ENCODE measurements around the gene KATNAL2.
"Not testable (repeated sequence)": the region's sequence is repeated elsewhere in the genome, so short reads cannot be mapped to it uniquely, and the experiment has no call there.

KATNAL2 gene

DNA sequence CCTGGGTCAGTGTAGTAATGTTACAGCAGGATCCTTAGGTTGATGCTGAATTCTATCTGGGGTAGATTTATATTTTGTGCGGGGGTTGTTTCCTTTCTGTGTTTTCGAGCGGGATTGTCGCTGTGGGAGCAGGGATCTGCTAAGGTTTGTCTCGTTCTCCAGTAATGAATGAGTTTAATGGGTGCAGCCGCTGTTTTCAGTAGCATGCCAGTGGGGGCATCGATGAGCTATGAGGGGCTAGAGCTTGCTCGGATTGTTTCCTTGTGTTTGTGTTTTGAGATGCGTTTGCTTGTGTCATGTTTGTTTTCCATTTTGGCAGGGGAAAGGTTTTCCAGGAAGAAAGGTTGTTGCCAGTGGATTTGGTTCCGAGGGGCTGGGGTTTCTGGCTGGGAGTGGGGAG lies 48.9 kb downstream of the KATNAL2 start:
- H3K4me3 ChIP-seq (ENCODE audit: low read depth, low read length), result not testable (repeated sequence)

DNA sequence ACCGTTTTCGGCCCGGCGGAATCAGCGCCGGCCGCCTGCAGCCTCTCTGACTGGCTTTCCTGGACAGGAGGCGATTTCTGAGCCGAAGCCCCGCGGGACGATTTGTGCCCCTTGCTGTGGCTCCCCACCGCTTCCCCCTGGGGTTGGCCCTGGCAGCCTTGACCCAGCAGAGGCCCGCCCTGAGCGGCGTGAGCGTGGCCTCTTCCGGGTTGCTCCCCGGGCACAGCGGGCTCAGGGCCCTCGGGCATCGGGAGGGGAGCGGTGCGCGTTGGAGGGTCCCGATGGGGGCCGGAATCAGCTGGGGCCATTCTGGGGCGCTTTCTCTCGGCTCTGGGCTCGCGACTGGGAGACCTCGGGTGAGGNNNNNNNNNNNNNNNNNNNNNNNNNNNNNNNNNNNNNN lies 52.1 kb downstream of the KATNAL2 start:
- H3K4me3 ChIP-seq (ENCODE audit: low read depth, low read length), result not testable (repeated sequence)

GRCh38 chr18:47019870-47020269 lies 102.5 kb downstream of the KATNAL2 start:
- H3K4me3 ChIP-seq (ENCODE audit: low read depth, low read length), result not testable (repeated sequence)

GRCh38 chr18:47020757-47021156 lies 103.4 kb downstream of the KATNAL2 start:
- H3K4me3 ChIP-seq (ENCODE audit: low read depth, low read length), result not testable (repeated sequence)

GRCh38 chr18:47022821-47023220 lies 105.4 kb downstream of the KATNAL2 start:
- not testable (repeated sequence) for H3K4me3 ChIP-seq (ENCODE audit: low read depth, low read length)

GRCh38 chr18:47023769-47024465 lies 106.5 kb downstream of the KATNAL2 start:
- H3K4me3 ChIP-seq (ENCODE audit: low read depth, low read length), result not testable (repeated sequence)

- H3K4me3 ChIP-seq (ENCODE audit: low read depth, low read length), result not testable (repeated sequence)
Observed at GRCh38 chr18:47025557-47026174, 108.3 kb downstream of the KATNAL2 start.

GRCh38 chr18:47028738-47029137 lies 111.3 kb downstream of the KATNAL2 start:
- not testable (repeated sequence) for H3K4me3 ChIP-seq (ENCODE audit: low read depth, low read length)

- H3K4me3 ChIP-seq (ENCODE audit: low read depth, low read length), result not testable (repeated sequence)
Observed at GRCh38 chr18:47029684-47030353, 112.4 kb downstream of the KATNAL2 start.

DNA sequence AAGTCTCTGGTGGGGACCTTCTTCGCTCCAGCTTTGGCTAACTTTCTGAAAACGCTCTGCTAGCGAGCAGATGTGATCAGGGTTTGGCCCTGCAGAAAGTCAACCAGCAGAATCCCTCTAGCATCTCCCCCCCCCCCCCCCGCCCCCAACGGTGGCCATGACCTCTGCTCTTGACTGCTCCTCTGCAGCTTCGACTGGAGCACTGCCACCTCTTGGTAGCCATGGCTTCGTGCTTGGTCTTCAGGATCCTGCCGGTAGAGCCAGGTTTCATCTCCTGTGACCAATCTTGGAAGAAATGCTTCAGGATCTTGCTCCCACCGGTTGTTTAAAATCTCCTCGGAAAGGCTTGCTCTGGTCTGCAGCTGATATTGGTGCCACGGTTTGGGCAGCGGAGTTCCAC lies 113.5 kb downstream of the KATNAL2 start:
- not testable (repeated sequence) for H3K4me3 ChIP-seq (ENCODE audit: low read depth, low read length)

GRCh38 chr18:47032945-47033344 lies 115.5 kb downstream of the KATNAL2 start:
- no peak overlapping the region for H3K4me3 ChIP-seq (ENCODE audit: low read depth, low read length)

DNA sequence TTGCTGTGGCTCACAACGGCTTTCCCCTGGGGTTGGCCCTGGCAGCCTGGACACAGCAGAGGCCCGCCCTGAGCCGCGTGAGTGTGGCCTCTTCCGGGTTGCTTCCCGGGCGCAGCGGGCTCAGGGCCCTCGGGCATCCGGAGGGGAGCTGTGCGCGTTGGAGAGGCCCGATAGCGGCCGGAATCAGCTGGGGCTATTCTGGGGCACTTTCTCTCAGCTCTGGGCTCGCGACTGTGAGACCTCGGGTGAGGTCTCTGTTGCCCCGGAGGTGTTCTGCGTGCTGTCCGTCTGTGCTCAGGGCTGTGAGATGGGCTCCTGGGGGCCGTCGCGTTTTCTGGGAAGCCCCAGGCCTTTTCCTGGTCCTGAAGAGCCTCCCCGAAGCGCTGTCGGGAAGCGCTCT lies 117.2 kb downstream of the KATNAL2 start:
- H3K4me3 ChIP-seq (ENCODE audit: low read depth, low read length), result not testable (repeated sequence)

More at GRCh38 chr18:47032945-47033344, 115.5 kb downstream of the KATNAL2 start:
- no peak for TF ChIP-seq CTCF (IDR thresholded peaks at IDR 0.05; ENCODE audit: low read depth, low read length)

GRCh38 chr18:47035156-47035671 lies 117.8 kb downstream of the KATNAL2 start, which contains the start of gene ELOA2:
Gene ELOA2, minus strand, starts transcription at chr18:47035621. Its CDS starts 357 bp downstream, at chr18:47035264.
- no peak within 1 kb of the TSS for H3K4me3 ChIP-seq (ENCODE audit: low read depth, low read length)
- TF ChIP-seq CTCF (IDR thresholded peaks at IDR 0.05; ENCODE audit: low read depth, low read length), result no peak

All from WI38 (cell line).